Ishikawa (cell line): ENCODE results near the gene FMNL2.

ENCODE experiments used
- REST ChIP-seq: IDR thresholded peaks from 2 replicates; pipeline ENCODE4 v1.6.1; 2012; ENCODE audit warnings: low read depth, mild to moderate bottlenecking
- TAF1 ChIP-seq: IDR thresholded peaks from 2 replicates; pipeline ENCODE4 v1.6.1; 2012; ENCODE audit warnings: low read depth, mild to moderate bottlenecking
- YY1 ChIP-seq: IDR thresholded peaks from 2 replicates; pipeline ENCODE4 v1.6.1; 2012; ENCODE audit warnings: low read depth

DNA sequence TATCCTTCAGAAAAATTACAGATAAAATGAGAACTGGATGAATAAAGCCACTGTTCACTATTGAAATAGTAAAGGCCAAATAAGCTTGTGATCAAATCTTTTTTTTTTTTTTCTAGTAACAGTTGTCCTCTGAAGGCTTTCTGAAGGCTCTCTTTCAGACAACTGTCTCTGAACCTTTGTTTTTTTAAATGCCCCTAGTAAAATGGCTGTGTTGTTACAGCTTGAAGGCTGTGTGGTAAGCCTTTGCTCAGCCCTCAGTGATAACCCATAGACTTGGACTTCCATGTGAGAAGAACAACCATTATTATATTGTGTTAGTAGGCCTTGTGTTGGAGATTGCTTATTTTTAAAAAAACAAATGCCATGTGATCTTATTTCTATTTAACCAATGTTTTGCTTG is 17.6 kb downstream of the FMNL2 start:
- TF ChIP-seq REST (no peak), TAF1 (no peak), YY1 (no peak)
